Endothelial cell of umbilical vein (primary cell): ENCODE data around the gene TTC34. TPM values are rescaled to one million over a fixed set of nuclear protein-coding genes. Genes with fewer than 3 reads are reported as not detected.

Source experiments
- BruUV-seq: library from RNA; stranded (reverse); fragments of 400-500 nt; replicated peaks from 2 replicates; lab custom pipeline; 2021; lab: Mats Ljungman, UMichigan
- CTCF ChIA-PET: fragments of 300-600, 350-600 bp; sonication (Branson Sonifier 250); formaldehyde crosslinking; loops from one replicate; lab custom pipeline; 2021; ENCODE audit warnings: antibody characterized with exemption, inconsistent platforms; lab: Charles Lee
- POLR2A ChIA-PET: fragments of 300-600, 350-600 bp; sonication (Branson Sonifier 250); formaldehyde crosslinking; loops from one replicate; lab custom pipeline; 2021; ENCODE audit warnings: antibody characterized with exemption, inconsistent platforms; lab: Charles Lee
- DNase-seq: peaks from one replicate; pipeline ENCODE4 v3.0.0-alpha.2; 2011; ENCODE audit warnings: low read depth, low spot score
- FAIRE-seq: peaks from 2 replicates; lab custom pipeline; 2011; peaks lifted over from hg19 to GRCh38; lab: Jason Lieb, UNC
- H2AFZ ChIP-seq: 2 replicates; pipeline ENCODE4 v1.6.0; 2012; ENCODE audit warnings: low read depth, low read length, control low read depth, inconsistent platforms
- H3K27ac ChIP-seq: 2 replicates; pipeline ENCODE4 v1.5.1; 2011; ENCODE audit warnings: low read depth, mild to moderate bottlenecking, control low read depth, low read length, moderate library complexity; ENCODE audit not compliant: insufficient read depth
- H3K27me3 ChIP-seq, 2 experiments: 2 replicates each; pipeline versions ENCODE4 v1.6.0 to v1.6.1; 2011; ENCODE audit warnings: low read length in 2 of 2, mixed read lengths in 1 of 2; ENCODE audit not compliant: control insufficient read depth in 2 of 2, insufficient read depth in 2 of 2
- H3K36me3 ChIP-seq, 2 experiments: 2 replicates in 1 of 2; 3 replicates in 1 of 2; pipeline ENCODE4 v1.5.1; 2011; ENCODE audit warnings: low read length in 2 of 2, mild to moderate bottlenecking in 1 of 2, moderate library complexity in 1 of 2; ENCODE audit not compliant: control insufficient read depth in 2 of 2, insufficient read depth in 2 of 2; ENCODE audit errors: extremely low read depth in 1 of 2
- H3K4me1 ChIP-seq: 3 replicates; pipeline ENCODE4 v1.5.1; 2011; ENCODE audit warnings: mild to moderate bottlenecking, low read length; ENCODE audit not compliant: control insufficient read depth, insufficient read depth; ENCODE audit errors: extremely low read depth
- H3K4me2 ChIP-seq: 2 replicates; pipeline ENCODE4 v1.6.1; 2011; ENCODE audit warnings: low read length, control low read depth, mixed read lengths; ENCODE audit not compliant: insufficient read depth
- H3K4me3 ChIP-seq, 3 experiments: fragments of 200-600 bp in 1 of 3; sonication (generic), shearing (Covaris generic) in 1 of 3; replicated peaks in 1 of 3; 2 replicates each; pipeline ENCODE4 v1.5.1; 2011 to 2016; ENCODE audit warnings: control low read depth in 3 of 3, low read length in 3 of 3, mild to moderate bottlenecking in 2 of 3, inconsistent platforms in 1 of 3, low read depth in 1 of 3, moderate library complexity in 1 of 3; ENCODE audit not compliant: insufficient read depth in 1 of 3
- H3K79me2 ChIP-seq: 2 replicates; pipeline ENCODE4 v1.6.0; 2012; ENCODE audit warnings: low read length, inconsistent platforms; ENCODE audit not compliant: control insufficient read depth, insufficient read depth
- H3K9ac ChIP-seq: replicated peaks from 2 replicates; pipeline ENCODE3; 2011; ENCODE audit warnings: low read length, control low read depth; ENCODE audit not compliant: insufficient read depth; ENCODE audit errors: extremely low read depth
- H3K9me1 ChIP-seq: replicated peaks from 3 replicates; pipeline ENCODE4 v1.6.0; 2011; ENCODE audit warnings: mild to moderate bottlenecking, low read length; ENCODE audit not compliant: control insufficient read depth, insufficient read depth; ENCODE audit errors: extremely low read depth
- H3K9me3 ChIP-seq: replicated peaks from 2 replicates; pipeline ENCODE4 v1.5.1; 2012; ENCODE audit warnings: low read length, inconsistent platforms; ENCODE audit not compliant: control insufficient read depth, insufficient read depth
- H4K20me1 ChIP-seq: replicated peaks from 2 replicates; pipeline ENCODE3; 2011; ENCODE audit warnings: mild to moderate bottlenecking, low read length; ENCODE audit not compliant: control insufficient read depth, insufficient read depth; ENCODE audit errors: extremely low read depth
- CTCF ChIP-seq, 2 donors: IDR thresholded peaks; 1 replicate in 1 of 2; 2 replicates in 1 of 2; pipeline ENCODE4 v1.5.1; 2011; ENCODE audit warnings: low read length in 2 of 2, mild to moderate bottlenecking in 2 of 2, moderate library complexity in 2 of 2, control low read depth in 1 of 2, inconsistent platforms in 1 of 2, low read depth in 1 of 2; ENCODE audit not compliant: insufficient read depth in 1 of 2; ENCODE audit errors: extremely low read depth in 1 of 2
- EZH2 ChIP-seq: IDR thresholded peaks from 2 replicates; pipeline ENCODE4 v1.6.1; 2012; ENCODE audit warnings: borderline replicate concordance, low read depth, mild to moderate bottlenecking, moderate library complexity, low read length, inconsistent platforms; ENCODE audit not compliant: severe bottlenecking
- FOS ChIP-seq: IDR thresholded peaks from 2 replicates; pipeline ENCODE4 v1.6.1; 2011; ENCODE audit warnings: mild to moderate bottlenecking, low read length, moderate library complexity, borderline replicate concordance; ENCODE audit not compliant: insufficient read depth
- GATA2 ChIP-seq: IDR thresholded peaks from 2 replicates; pipeline ENCODE4 v1.7.0; 2011; ENCODE audit warnings: low read depth, mild to moderate bottlenecking, moderate library complexity, mixed read lengths, low read length; ENCODE audit not compliant: insufficient read length, insufficient read depth
- JUN ChIP-seq: IDR thresholded peaks from 2 replicates; pipeline ENCODE4 v1.6.1; 2011; ENCODE audit warnings: borderline replicate concordance, low read depth; ENCODE audit not compliant: insufficient read length, insufficient read depth
- MYC ChIP-seq: IDR thresholded peaks from one replicate; pipeline ENCODE4 v1.6.1; 2011; ENCODE audit warnings: mild to moderate bottlenecking, low read depth, low read length
- POLR2A ChIP-seq: IDR thresholded peaks from 2 replicates; pipeline ENCODE4 v1.6.1; 2012; ENCODE audit warnings: low read depth, mild to moderate bottlenecking, control low read depth, low read length
- POLR2AphosphoS5 ChIP-seq: IDR thresholded peaks from 2 replicates; pipeline ENCODE4 v1.6.1; 2012; ENCODE audit warnings: low read depth, mild to moderate bottlenecking, control low read depth, low read length, moderate library complexity; ENCODE audit not compliant: insufficient read depth
- dilution Hi-C: fragments of 300-500 bp; cut with MboI; formaldehyde crosslinking; loops from one replicate; pipeline ENCODE4 v1.15.0; 2019; ENCODE audit warnings: low sequenced_read_pairs; ENCODE audit not compliant: extremely low pct_ligation_motif_present
- intact Hi-C: fragments of 100-400 bp; cut with micrococcal nuclease; formaldehyde crosslinking; loops from one replicate; pipeline ENCODE4 v1.10.0; 2022
- polyA plus RNA-seq, 4 experiments: library from polyadenylated mRNA; depleted of rRNA in 3 of 4; stranded (reverse) in 3 of 4; unstranded in 1 of 4; fragments of >200 nt; gene quantifications; 2 replicates each; pipeline versions ENCODE4 v1.2.1 to v1.2.3, GENCODE V29; 2011 to 2012; ENCODE audit warnings: missing spikeins in 1 of 4
- total RNA-seq: library from RNA; stranded (reverse); gene quantifications from 2 replicates; pipeline ENCODE4 v1.2.3, GENCODE V29; 2021
- TF ChIP-seq, protein P1 (sequence below): IDR thresholded peaks from 2 replicates; pipeline ENCODE4 v1.6.1; 2011; ENCODE audit not compliant: insufficient read depth, insufficient read length

Gene TTC34
- total and polyA plus RNA-seq, 2 donors (not counting 3 experiments of a cell fraction or from before 2014, with no cell fraction given) = 0.08 to 0.77 TPM

GRCh38 chr1:2602866-2603520 is 198.5 kb downstream of the TTC34 start:
- Histone ChIP-seq H3K9me3 (no peaks in the 10 kb centered on the region), H3K79me2 (no peaks in the 10 kb centered on the region), H3K9me1 (no peaks in the 10 kb centered on the region), H3K27ac (no peak overlapping the region), H3K9ac (no peak overlapping the region), H3K4me1 (no peaks in the 10 kb centered on the region), H3K4me2 (no peak overlapping the region), H4K20me1 (no peaks in the 10 kb centered on the region), H3K36me3 (no peaks in the 10 kb centered on the region), H3K27me3 (no peaks in the 10 kb centered on the region), H3K4me3 (no peak overlapping the region), H2AFZ (no peak overlapping the region)
- BruUV-seq = no TSS peak
- ChIA-PET CTCF (no interaction called here), POLR2A (no interaction called here)
- intact Hi-C loops = no loop called here
- FAIRE-seq (no peak), DNase-seq (no peak)
- dilution Hi-C loops = no loop called here
- TF ChIP-seq EZH2 (no peak), JUN (no peak), MYC (no peak), CTCF (IDR thresholded peaks at IDR 0.05; ENCODE audit: extremely low read depth in 1 of 2, insufficient read depth in 1 of 2, low read depth in 1 of 2, low read length in 2 of 2) (no peak), POLR2AphosphoS5 (no peak), FOS (no peak), POLR2A (no peak), GATA2 (no peak)
- TF ChIP-seq, protein P1, sequence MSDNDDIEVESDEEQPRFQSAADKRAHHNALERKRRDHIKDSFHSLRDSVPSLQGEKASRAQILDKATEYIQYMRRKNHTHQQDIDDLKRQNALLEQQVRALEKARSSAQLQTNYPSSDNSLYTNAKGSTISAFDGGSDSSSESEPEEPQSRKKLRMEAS = no peak
